HG03457 (cell line): ENCODE data around the gene TNFRSF1A.

Experiments
- ATAC-seq: cut with Tn5 transposase; IDR thresholded peaks from one replicate; pipeline ENCODE4 v1.9.1; 2021; ENCODE audit warnings: moderate number of reproducible peaks; ENCODE audit not compliant: unreplicated experiment

Gene TNFRSF1A

DNA sequence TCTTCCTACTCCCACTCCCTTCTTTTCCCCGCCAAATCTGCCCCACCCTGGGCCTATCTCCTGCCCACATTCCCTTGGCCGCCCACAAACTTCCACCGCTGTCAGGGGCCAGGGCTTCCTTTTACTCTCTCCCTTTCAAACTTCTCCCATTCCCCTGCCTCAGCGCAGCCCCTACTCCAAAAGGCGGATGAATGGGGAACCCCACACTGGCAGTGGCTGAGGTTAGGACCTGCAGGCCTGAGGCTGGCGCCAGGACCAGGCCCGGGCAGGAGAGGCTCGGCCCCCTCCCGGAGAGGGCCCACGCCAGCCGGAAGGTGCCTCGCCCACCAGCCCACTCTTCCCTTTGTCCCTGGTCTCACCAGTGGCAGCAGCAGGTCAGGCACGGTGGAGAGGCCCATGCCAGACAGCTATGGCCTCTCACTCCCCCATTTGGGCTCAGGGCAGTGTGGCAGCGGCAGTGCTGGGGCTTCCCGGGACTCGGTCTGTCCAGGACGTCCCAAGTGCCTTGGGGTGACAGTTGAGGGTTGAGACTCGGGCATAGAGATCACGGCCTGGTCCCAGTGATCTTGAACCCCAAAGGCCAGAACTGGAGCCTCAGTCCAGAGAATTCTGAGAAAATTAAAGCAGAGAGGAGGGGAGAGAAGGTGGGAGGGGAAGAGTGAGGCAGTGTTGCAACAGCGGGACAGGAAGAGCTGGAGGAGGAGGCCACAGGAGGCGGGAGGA lies at the start of gene TNFRSF1A:
Gene TNFRSF1A, minus strand, starts transcription at position 660 of the 723 bp plus-strand sequence. Its CDS starts 262 bp downstream, at position 398.
- no peak for ATAC-seq

DNA sequence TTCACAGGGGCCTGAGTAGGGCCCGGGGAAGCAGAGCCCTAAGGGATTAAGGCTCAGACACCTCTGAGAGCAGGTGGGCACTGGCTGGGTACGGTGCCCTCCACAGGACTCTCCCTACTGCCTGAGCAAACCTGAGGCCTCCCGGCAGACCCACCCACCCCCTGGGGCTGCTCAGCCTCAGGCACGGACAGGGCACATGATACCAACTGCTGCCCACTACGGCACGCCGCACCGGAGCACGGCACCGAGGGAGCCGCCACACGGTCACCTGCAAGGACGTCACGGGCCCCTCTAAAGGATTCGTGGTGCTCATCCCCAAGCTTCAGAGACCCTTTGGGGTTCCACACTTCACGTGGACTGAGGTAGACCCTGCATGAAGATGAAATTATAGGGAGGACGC lies 49.1 kb upstream of the TNFRSF1A start:
- ATAC-seq: no peak

DNA sequence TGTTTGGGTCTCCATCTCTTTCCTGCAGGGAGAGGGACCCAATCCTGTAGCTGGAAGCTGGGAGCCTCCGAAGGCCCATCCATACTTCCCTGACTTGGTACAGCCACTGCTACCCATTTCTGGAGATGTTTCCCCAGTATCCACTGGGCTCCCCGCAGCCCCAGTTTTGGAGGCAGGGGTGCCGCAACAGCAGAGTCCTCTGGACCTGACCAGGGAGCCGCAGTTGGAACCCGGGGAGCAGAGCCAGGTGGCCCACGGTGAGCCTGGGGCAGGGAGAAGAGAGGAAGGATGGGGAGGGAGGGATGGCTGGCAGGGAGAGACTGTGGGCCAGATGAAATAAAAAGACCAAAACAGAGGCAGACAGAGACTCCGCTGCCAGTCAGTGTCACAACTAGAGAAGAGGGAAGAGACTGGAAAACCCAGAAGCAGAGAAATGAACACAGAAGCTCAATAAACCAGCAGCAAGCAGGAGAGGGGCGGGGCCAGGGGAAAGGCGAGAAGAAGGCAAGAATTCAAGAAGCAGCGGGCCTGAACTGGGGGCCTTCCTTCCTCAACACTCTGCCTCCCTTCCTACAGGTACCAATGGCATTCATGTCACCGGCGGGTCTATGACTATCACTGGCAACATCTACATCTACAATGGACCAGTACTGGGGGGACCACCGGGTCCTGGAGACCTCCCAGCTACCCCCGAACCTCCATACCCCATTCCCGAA lies 48.4 kb upstream of the TNFRSF1A start:
- ATAC-seq: no peak

DNA sequence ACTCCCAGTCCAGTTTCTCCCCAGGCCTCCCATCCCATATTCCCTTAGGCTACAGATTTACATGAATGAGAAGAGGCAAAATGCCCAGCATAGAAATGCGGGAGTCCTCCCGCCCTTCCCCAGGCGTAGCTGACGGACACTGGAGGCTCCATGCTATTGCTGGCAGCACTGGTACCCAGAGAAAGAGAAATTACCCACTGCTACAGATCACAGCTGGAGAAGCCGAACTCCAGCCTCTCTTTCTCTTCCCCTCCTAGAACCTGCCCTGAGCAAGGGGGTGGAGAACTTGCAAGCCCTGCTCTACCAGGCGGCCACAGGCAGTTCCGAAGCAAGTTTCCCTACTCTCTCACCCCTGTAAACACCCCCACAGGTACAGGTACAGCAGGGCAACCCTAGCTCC lies 45.7 kb upstream of the TNFRSF1A start:
- ATAC-seq: no peak

DNA sequence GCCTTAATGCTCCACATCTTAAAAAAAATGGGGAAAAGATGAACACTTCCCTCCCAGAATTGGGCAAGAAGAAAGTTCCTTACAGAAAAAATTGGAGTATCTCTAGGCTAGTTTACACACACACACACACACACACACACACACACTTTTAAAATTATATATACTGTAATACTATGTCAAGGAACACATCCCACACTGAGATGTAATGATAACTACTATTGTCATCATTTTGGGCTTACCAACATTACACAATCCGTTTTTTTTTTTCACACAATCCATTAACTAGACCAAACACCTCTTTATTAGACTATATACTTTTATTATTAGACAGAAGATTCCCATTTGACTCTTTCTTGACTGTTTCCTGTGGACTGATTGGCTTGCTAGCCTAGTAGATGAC lies 44.6 kb upstream of the TNFRSF1A start:
- no peak for ATAC-seq

DNA sequence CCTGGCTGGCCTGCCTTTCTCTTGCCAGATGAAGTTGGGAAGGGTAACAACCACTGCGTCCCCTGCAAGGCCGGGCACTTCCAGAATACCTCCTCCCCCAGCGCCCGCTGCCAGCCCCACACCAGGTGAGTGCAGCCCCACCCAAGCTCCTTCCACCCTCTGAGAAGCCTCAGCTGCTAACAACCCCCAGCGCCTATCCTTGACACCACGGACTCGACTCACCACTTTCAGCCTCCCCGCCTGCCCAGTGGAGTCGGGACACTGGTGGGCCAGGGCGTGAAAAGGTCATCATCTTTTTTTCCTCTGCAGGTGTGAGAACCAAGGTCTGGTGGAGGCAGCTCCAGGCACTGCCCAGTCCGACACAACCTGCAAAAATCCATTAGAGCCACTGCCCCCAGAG lies 44.2 kb upstream of the TNFRSF1A start:
- ATAC-seq: no peak

DNA sequence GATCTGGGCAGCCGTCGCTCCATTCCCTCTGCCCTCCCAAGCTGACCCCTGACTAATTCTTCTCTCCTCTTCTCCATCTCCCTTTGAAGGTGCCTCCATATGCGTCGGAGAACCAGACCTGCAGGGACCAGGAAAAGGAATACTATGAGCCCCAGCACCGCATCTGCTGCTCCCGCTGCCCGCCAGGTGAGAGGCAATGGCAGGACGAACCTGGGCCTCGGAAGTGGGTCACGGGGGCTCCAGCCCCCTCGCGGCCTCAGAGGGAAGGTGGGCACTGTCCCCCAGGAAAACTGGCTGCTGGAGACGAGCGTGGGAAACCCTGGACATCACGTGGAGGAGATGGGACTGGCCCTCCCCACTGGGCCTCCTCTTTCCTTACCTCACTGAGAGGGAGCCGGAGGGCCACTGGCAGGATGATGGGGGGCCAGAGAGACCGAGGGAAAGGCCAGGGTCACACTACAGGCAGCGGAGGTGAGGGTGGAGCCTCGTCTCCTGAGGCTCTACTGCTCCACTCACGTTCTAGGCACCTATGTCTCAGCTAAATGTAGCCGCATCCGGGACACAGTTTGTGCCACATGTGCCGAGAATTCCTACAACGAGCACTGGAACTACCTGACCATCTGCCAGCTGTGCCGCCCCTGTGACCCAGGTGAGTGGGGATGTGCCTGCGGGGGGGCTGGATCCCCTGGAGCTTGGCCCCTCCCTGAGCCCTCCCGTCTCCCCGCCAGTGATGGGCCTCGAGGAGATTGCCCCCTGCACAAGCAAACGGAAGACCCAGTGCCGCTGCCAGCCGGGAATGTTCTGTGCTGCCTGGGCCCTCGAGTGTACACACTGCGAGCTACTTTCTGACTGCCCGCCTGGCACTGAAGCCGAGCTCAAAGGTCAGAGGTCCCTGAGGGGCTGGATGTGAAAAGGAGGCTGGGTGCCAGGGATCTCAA lies 42.9 kb upstream of the TNFRSF1A start:
- no peak for ATAC-seq

DNA sequence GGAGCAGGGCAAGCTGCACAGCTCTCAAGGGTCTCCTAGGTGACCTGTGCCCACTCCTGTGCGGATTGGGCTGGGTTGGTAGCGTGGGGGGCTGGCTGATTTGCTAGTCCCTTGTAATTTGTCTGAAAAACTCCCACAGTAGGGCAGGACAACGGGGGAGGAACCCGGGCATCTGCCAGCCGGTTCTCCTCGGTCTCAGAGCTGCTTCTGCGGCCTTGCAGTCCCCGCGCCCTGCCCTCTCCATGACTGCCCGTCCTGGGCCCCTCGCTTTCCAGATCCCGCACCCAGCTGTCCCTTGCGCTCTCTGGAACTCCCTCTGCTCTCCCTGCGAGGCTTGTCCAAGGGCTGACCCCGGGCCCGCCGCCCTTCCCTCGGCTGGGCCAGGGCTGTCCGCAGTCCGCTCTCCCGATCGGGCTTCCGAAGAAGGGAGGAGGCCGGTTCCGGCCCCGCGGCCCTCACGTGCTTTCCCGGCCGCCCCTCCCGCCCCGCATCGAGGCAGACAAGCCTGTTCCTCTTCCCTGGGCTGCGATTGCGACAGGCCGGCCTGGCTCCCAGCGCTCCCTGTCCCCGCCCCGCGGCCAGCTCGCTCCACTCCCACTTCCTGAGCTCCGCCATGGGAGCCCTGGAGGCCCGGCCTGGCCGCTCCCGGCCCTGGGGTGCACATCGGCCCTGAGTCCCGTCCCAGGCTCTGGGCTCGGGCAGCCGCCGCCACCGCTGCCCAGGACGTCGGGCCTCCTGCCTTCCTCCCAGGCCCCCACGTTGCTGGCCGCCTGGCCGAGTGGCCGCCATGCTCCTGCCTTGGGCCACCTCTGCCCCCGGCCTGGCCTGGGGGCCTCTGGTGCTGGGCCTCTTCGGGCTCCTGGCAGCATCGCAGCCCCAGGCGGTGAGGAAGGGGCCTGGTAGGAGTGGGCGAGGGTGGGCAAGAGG lies 42.0 kb upstream of the TNFRSF1A start, which contains the start of gene LTBR:
Gene LTBR, plus strand, starts transcription at position 591 of the 927 bp plus-strand sequence. Its CDS starts 197 bp downstream, at position 788.
- ATAC-seq: no peak

DNA sequence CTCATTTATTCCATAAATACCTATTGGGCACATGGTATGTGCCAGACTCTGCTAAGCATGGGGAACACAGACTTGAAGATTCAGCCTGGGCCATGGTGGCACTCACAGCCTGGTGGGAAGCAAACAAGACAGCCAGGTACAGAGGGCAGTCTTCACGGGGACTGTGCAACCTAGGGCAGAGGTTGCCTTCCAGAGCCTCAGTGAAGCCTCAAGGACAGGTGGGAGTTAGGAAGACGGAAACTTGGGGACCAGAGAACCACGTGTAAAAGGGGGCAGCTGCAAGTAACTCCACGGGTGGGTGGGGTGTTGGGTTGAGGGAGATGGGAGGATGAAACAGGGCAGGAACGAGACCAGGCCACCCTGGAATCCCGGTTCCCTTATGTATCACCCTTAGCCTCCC lies 41.1 kb upstream of the TNFRSF1A start:
- ATAC-seq: no peak

DNA sequence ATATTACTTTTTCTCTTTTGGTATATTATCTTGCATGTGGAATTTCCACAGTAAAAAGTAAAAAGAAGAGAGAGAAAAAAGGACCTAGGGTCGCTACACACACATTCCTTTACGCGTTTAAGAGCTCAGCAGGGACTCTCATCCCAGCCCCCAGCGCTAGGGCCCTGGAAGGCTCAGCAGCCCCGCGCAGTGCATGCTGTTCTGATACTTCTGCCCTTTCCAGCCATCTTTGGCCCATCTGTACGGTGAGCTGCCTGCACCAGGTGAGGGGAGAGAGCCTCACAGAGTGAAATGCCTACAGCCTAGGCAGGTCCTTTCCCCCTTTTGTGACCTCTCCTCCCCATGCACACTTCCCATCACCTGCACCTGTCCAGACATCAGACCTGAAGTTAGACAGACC lies 40.5 kb upstream of the TNFRSF1A start:
- ATAC-seq: no peak

DNA sequence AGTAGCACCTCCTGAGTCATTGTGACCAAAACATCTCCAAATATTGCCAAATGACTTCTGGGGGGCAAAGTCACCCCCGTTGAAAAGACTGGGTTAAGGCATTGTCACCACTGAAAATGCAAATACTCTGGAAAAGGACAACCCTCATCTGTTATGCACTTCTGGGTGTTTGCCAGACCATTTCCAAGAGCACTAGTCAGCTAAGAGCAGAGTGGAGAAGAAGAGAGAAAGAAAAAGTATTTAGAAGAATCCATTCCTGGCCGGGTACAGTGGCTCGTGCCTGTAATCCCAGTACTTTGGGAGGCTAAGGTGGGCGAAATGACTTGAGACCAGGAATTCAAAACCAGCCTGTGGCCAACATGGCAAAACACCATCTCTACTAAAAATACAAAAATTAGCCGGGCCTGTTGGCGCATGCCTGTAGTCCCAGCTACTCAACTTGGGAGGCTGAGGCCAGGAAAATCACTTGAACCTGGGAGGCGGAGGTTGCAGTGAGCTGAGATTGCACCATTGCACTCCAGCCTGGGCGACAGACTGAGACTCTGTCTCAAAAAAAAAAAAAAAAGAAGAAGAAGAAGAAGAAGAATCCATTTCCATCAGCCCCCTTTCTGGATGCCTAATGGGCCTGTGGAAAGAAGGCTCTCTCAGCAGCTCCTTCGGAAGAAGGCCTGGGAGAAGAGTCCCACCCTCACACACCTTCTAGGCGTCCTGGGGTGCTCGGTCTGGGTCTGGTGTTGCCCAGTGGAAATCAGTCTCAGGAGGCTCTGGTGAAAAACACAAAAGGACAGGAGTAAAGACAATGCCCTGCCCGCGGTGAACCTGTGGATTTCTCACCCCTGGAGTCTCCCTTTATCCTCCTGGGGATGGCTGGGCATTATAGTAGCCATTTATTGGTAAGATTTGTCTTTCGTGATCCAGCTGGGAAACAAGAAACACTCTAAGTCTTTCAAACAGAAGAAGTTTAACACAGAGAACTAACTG lies 38.6 kb upstream of the TNFRSF1A start:
- ATAC-seq: no peak

DNA sequence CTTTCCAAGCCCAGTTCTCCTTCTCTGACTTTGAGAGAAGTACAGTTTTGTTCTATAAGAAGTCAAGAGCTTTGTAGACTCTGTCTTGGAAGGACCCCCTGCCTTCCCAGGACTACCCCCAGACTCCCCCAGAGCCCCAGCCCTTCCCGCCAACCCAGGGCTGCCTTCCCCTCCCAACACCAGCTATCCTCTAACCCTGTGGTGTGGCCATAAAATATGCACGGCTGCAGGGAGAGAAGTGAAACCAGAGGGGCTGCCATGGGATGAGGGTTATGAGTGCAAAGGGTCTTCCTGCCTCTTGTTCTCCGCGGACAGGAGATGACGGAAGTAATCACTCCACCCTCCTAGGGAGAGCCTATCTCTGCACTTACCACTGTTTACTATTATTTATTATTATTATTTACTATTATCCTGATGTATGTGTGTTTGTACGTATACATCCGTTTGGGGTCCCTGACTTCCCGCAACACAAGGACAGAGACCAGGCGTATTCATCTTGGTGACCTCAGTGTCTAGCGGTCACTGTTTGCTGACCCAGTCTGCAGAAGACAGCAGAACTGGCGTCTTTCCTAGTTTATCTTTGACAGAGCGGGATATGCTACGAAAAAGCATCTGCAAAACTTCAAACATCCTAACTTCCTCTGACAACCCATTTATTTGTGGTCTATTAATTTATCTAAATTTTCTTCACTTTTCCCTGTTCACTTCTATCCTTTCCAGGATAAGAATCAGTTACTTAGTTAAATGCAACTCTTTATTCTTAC lies 37.0 kb upstream of the TNFRSF1A start:
- no peak for ATAC-seq

DNA sequence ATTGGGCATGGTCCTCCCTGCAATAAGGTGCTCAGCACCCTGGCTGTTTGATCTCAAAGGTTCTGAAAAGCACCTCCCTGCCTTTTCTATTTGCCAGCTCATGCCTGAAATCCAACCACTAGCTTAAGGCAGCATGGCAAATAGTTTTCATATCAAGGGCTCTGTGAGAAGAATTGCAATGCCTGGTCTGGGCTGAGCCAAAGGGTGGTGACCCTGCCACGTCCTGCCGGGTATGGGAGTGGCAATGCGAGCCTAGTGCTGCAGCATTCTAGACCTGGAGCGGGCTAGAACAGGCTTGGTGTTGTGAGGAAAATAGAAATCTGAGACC lies 35.8 kb upstream of the TNFRSF1A start:
- no peak for ATAC-seq

DNA sequence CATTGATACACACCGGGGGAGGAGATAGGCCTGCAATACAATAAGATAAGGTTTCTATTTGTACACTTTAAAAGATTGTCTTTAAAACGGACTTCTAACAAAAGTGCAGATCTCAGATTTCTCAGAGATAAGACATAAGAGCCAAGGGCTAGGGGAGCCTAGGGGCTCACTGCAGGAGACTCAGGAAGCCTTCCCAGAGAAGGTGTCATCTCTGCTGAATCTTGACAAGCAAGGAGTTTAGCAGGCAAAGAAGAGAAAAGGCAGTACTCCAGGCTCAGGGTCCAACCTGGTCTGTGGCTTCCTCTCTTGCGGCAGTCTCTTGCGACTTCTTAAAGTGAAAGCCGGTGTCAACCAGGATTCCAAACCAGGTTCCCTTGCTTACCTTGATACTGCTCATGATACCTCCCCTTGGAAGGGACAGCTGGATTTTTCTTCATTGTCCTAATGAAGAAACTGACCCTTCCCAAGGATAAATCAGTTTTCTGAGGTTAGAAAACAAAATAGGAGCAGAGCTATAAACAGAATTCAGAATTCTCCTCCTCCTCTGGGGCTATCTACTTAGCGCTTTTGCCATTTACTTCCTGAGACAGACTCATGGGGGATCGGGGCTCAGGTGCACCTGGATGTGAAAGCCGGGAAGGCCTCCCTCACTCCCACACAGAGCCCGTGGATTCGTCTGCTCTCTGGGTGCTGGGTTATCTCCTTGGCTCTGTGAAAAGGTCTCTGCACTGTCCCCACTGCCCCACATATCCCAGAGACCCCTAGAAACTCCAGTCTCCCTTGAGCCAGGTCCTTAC lies 35.2 kb upstream of the TNFRSF1A start:
- no peak for ATAC-seq

DNA sequence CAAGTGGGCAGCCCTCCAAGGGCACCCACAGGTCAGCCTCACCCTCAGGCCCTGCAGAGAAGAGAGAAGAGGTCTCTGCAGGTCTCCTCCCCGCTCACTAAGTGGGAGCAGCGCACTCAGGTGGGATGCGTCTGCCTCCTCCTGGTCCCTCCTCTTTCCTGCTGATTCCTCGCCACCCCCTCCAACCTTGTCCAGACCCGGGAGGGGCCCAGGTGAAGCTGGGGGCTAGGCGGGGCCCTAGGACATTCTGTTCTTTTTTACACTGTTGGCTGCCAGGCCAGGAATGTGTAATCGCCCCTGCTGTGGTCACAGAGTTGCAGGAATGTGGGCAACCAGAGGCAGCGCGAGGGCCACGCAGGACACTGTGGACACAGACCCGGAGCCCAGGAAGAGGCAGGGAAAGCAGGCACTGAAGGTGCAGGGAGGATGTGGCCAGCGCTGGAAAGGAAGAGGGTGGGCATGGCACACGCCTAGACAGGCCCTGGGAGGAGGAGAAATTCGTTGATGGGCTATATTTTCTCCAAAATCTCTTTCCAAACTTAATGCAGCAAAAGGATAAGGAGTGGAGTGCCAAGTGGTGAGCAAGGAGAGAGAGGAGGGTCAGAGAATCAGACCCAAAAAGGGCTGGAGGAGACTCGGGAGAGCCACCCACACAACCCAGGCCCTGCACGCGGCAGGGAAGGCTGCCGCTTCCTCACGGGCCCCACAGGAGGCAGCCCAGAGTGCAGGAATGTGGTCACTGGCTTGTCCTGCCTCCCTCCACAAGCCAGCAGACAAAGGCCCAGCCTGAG lies 34.4 kb upstream of the TNFRSF1A start:
- no peak for ATAC-seq

DNA sequence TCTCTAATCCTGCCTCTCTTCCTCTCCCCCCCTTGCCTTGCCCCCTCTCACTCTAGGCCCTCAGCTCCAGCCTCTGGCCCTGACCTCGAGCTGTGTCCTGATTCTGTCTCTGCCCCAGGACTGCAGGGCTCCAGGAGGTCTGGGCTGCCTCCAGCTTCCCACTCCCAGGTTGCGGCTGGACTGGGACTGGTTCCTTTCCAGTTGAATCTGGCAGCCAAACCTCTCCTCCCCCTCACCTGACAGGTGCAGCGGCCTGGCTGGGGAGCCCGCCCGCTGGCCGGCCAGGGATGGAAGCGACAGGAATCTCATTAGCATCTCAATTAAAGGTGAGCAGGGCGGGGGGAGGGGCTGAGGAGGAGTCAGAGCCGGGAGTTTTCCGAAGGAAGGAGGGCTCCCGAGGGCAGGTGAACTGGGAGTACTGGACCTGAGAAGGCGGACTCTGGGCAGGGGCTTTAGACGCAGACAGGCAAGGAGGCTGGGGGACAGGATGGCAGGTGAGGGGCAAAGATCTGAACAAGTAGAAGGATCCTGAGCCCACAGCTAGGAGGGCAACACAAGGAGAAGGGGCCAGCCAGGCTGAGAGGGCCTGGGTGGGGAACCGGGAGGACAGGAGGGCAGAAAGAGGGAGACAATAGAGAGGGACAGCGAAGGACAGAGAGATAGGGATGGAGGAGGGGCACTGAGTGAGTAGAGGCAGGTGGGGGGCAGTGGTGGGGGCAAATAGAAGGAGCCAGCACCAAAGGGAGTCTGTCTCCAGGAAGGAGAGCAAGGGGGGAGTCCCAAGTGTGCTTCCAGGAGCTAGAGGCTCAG lies 33.6 kb upstream of the TNFRSF1A start, which contains the start of gene SCNN1A:
Gene SCNN1A, minus strand, starts transcription at position 295 of the 810 bp plus-strand sequence. CDS start 780 bp downstream, outside the sequence.
- ATAC-seq: no peak
